Fibroblast of mammary gland (primary cell): ENCODE data around the gene SP3.
"Not testable (repeated sequence)": the region's sequence is repeated elsewhere in the genome, so short reads cannot be mapped to it uniquely, and the experiment has no call there.

Experiments
- DNase-seq: peaks from one replicate; pipeline ENCODE4 v3.0.0-alpha.2; 2010; ENCODE audit warnings: low read depth
- H3K4me3 ChIP-seq: 2 replicates; pipeline ENCODE4 v1.5.1; 2011; ENCODE audit warnings: low read depth, mild to moderate bottlenecking, low read length, moderate library complexity; ENCODE audit not compliant: control insufficient read depth
- TF ChIP-seq, protein P1 (sequence below): conservative IDR thresholded peaks from 2 replicates; pipeline ENCODE4 v1.5.1; 2011; ENCODE audit warnings: low read depth, low read length, inconsistent platforms; ENCODE audit not compliant: control insufficient read depth, insufficient read depth

The SP3 gene

DNA sequence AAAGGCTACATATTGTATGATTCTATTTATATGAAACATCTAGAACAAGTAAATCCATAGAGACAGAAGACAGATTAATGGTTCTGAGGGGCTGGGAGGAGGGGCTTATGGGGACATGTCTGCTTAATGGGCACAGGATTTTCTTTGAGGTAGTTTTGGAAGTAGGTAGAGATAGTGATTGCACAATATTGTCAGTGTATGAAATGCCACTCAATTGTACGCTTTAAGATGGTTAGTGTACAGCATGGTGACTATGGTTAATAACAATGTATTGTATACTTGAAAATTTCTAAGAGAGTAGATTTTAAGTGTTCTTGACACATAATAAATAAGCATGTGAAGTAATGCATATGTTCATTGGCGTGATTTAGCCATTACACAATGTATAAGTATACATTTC, 68.4 kb downstream of the SP3 start:
- DNase-seq, result no peak
- TF ChIP-seq, protein P1, sequence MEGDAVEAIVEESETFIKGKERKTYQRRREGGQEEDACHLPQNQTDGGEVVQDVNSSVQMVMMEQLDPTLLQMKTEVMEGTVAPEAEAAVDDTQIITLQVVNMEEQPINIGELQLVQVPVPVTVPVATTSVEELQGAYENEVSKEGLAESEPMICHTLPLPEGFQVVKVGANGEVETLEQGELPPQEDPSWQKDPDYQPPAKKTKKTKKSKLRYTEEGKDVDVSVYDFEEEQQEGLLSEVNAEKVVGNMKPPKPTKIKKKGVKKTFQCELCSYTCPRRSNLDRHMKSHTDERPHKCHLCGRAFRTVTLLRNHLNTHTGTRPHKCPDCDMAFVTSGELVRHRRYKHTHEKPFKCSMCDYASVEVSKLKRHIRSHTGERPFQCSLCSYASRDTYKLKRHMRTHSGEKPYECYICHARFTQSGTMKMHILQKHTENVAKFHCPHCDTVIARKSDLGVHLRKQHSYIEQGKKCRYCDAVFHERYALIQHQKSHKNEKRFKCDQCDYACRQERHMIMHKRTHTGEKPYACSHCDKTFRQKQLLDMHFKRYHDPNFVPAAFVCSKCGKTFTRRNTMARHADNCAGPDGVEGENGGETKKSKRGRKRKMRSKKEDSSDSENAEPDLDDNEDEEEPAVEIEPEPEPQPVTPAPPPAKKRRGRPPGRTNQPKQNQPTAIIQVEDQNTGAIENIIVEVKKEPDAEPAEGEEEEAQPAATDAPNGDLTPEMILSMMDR, result no peak
- H3K4me3 ChIP-seq, result no peak overlapping the region

DNA sequence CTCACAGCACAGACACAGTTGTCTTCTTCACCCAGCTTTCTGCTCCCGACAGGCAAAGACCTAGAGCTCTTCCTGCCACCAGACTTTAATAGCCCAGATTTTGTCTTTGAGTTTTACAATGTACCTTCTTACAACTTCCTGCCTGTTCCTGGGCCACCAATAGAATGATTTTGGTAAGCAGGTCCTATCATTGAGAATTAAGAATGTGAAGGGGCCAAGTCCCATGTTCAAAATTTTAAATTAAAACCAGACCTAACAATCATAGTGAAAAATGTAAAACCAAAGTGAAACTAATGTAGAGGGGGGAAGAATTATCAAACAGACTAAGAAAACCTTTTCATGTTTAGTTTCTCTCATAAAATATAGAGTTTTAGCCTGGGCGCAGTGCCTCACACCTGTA, 72.8 kb downstream of the SP3 start:
- no peak for DNase-seq
- TF ChIP-seq, protein P1, result no peak
- no peak overlapping the region for H3K4me3 ChIP-seq

DNA sequence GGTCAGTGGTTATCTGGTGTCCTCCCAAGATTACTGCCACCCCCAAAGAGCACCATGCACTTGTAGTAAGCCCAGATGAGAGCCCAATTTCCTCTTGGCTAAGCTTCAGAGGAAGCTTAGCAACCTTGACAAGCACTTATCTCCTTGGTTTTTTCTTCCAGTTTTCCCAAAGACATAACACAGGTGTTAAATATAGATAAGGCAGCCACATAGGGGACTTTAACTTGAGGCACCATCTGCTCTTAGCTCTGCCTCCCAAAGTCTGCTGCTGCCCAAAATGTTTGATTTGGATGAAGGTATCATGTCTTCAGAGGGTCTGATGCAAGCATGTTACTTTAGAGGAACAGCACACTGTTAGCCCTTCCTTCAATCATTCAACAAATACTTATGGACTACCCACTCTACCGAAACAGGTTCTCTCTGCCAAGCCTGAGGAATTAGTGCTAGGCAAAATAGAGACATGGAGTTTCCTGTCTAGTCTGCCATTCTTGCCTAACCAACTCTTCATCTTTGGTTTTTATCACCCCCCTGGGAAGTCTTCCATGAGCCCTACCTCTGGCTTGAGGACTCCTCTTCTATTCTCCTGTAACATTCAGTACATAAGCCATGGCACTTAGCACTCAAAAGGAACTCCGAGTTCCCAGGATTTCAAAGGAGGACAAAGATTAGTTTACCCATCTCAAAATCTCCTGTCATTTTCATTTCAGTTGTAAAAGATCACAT, 73.7 kb downstream of the SP3 start:
- no peak for DNase-seq
- H3K4me3 ChIP-seq, result no peak overlapping the region
- TF ChIP-seq, protein P1, result no peak

DNA sequence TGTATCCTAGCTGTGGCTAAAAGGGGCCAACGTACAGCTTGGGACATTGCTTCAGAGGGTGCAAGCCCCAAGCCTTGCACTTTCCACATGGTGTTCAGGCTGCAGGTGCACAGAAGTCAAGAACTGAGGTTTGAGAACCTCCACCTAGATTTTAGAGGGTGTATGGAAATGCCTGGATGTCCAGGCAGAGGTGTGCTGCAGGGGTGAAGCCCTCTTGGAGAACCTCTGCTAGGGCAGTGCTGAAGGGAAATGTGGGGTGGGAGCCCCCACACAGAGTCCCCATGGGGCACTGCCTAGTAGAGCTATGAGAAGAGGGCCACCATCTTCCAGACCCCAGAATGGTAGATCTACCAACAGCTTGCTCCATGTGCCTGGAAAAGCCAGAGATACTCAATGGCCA, 75.7 kb downstream of the SP3 start:
- DNase-seq, H3K4me3 ChIP-seq: not testable (repeated sequence)

DNA sequence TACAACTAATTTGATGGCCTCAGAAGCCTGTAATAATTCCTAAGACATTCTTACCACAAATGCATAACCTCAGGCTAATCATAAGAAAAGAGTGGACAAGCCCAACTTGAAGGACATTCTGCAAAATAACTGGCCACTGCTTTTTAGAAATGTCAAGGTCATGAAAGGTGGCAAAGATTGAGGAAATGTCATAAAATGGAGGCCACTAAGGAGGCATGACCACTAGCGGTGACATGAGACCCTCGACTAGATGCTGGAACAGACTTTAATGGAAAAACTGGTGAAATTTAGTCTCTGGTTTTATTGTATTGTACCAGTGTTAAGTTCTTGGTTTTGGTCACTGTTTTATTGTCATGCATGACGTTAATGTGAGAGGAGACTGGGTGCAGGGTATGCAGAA, 78.6 kb downstream of the SP3 start:
- DNase-seq, result no peak
- TF ChIP-seq, protein P1, result no peak
- no peak overlapping the region for H3K4me3 ChIP-seq

DNA sequence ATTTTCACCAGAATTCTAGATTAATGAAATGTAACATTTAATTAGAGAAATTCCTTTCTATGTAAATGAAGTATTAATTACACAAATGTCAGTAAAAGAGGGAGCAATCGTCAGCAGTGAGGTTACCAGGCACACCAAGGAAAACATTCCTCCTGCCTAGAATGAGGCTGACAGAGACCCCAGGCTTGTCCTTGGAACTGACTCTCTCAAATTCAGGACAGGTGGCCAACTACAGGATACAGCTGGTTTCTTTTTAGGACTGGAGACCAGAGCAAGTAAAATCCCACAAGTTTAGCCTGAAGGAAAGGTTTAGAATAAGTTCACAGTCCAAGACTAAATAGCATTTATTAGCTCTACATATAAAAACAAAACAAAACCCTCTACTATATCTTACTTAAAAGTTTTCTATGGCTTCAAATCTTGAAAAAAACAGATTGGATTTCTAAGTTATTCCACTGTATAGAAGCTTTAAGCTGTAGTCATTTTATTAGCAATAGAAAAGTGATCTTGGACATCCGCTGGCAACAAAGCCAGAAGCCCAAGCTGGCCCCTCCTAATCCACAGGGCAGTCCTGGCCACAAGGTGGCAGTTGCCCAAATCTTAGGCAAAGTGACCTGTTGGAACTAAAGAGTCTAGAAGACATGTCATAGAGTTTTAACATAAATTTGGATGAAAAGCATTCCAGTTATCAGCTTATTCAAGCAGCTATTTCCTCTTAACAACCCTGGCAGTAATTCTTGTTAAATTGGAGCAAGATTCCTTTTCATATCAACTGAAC, 81.0 kb downstream of the SP3 start:
- TF ChIP-seq, protein P1, result peak; percentile 60
- DNase-seq, result peak; percentile 59
- no peak overlapping the region for H3K4me3 ChIP-seq

DNA sequence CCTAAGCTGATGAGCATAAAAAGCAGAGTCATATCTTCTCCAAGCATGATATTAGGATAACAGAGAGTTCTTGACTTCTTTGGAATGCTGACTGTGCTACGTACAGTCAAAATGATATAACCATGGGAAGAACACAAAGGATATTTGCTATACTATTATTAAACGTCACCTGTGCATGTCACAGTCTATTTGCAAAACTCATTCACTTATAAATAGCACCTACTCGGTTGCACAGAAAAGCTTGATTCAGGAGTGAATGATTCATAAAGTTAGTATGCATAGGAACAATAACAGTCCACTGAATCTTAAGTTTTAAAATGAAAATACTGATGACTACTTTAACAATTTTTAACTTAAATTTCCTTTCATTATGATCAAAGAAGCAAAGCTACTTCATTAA, 83.3 kb downstream of the SP3 start:
- TF ChIP-seq, protein P1, result no peak
- H3K4me3 ChIP-seq, result no peak overlapping the region
- no peak for DNase-seq
